ENCODE results near the gene BRINP2.

BRINP2 gene

DNA sequence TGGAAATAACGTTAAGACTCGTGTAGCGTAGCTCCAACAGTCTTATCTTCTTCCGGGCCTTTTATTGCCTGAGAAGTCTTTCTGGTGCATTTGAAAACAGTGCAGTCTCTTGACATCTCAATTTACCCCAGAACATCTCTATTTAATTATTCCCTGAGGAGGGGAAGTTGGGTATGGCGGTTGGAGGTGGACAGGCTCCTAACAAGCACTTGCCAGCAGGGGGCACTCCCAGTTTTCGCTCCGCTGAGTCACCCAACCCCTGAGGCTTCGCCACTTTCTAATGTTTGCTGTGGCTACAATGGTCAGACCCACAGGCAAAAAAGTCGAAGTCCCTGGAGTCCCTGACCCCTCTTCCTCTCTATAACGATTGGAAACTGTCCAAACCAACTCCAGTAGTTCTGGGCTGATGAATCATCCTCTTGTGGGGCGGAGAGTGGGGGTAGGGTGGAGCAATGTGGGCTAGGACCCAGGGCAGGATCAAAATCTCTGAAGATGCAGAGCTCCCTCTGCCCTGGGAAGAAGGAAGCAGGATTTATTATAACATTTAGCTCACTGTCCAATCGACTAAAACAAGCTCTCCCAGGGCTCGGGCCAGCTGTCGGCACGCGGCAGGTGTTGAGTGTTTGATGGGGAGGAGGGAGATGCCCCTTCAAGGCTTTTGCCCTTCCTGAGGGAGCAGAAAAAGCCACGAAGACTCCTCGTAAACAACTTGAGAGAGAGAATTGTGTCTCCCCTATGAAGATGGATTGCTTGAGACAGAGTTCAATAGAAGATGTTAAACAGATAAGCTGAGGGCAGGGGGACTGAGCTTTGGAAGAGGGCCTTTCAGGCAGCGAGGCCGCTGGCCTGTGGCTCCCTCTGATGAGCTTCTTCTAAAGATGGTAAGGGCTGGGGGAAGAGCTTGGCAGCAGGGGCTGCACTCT, 85.7 kb downstream of the BRINP2 start:
- Histone ChIP-seq H3K27ac (no peak overlapping the region), H3K4me3 (no peak overlapping the region)

DNA sequence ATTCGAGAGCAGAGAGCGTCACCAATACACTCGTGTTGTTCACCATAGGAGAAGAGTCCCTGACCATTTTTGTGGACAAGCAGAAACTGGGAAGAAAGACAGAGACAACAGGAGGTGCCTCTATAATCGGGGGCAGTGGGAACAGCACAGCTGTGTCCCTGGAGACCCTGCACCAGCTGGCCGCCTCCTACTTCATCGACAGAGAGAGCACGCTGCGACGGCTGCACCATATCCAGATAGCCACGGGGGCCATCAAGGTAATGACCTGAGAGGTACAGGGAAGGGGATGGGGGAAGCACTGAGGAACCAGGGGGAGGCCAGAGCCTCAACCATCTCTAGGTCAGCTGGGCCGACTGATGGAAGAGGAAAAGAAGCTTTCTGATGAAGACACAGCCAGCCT, 86.4 kb downstream of the BRINP2 start:
- Histone ChIP-seq H3K27ac (no peak overlapping the region), H3K4me3 (no peak overlapping the region)

DNA sequence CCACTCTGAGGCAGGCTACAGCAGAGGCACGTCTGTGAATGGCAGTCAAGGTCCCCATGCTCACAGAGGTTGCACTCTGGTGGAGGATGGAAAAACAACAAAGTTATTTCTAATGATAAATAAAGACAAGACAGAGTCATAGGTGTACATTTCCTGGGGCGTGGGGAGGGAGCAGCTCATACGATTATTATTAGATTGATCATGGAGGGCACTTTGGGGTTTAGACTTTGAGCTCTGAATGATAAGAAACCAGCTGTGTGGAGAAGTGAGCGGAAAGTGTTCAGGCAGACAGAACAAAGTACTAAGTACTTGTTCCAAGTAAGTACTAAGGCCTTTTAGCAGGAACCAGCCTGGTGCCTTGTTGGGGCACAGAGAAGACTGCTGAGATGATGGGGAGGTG, 86.8 kb downstream of the BRINP2 start:
- Histone ChIP-seq H3K4me3 (no peak overlapping the region), H3K27ac (no peak overlapping the region)

DNA sequence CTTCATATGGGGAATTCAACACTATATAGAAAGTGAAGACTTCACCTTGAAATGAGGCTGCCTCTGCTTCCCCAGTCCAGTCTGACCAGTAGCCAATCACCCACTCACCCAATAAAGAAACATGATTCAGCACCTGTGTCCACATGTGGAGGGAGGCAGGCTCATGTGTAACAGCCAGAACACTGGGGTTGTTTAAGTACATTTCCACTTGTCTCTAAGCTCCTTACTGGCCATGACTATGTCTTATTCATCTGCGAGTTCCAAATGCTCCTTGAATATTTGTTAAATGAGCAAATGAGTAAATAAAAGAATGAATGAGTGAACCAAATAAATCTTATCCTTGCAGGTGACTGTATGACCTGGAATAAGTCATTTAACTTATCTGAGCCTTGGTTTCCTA, 100.1 kb downstream of the BRINP2 start:
- Histone ChIP-seq H3K27ac (no peak overlapping the region), H3K4me3 (no peak overlapping the region)

DNA sequence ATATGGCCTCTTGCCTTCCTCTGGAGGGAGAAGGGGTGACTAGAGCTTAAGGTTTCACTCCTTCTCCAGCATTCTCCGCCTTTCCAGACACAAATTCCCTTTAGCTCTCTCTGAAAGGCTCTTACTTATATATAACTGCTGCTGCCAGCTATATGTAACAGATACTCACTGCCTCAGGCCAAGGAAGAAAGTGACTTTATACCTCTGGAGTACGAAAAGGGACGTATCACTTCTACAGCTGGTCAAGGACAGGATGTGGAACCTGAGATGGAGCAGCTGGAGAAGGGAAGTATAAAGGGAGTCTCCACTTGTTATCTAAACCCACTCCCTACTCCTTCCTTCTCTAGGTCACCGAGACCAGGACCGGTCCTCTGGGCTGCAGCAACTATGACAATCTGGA, 102.4 kb downstream of the BRINP2 start:
- Histone ChIP-seq H3K27ac (no peak overlapping the region), H3K4me3 (no peak overlapping the region)

DNA sequence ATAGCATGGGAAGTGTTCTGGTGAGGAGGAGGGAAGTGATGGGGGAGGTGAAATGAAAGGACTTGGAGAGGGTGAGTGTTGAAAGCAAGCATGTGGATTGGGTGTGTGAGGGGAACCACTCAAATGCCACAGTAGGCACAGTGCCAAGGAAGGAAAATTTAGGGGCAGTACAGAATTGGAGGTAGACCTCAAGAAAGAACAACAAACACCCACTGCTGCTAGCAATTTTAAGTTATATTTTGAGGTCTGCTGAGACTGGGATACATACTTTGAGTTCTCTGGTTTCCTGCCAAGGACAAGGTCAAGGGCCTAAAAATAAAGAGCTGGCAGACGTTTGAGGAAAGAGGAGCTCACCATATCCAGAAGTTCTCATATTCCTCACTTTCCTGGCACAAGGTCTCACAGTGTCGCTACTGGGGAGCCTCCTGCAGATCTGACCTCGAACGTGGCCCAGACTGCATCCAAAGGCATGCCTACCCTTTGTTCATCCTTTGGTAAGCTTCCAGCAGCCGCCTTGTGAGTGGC, 104.0 kb downstream of the BRINP2 start:
- Histone ChIP-seq H3K4me3 (no peak overlapping the region), H3K27ac (no peak overlapping the region)

DNA sequence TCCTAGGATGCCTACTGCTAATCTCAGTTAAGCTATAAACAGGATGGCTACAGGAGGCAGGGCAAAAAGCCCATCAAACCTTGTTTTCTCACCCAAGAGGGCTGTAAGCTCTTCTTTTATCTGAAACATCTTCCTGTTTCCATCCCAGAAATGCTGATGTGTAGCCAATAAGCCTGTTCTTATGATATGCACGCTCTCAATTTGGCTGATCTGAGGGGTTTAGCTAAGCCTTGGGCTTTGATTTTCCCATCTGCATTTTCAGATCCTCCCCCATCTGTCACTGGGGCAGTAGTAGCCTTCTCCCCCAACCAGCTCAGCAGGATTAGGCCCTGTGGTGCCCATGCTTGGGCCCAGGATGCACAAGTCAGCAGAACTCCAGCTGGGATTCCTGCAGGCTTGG, 105.0 kb downstream of the BRINP2 start:
- Histone ChIP-seq H3K4me3 (no peak overlapping the region), H3K27ac (no peak overlapping the region)

DNA sequence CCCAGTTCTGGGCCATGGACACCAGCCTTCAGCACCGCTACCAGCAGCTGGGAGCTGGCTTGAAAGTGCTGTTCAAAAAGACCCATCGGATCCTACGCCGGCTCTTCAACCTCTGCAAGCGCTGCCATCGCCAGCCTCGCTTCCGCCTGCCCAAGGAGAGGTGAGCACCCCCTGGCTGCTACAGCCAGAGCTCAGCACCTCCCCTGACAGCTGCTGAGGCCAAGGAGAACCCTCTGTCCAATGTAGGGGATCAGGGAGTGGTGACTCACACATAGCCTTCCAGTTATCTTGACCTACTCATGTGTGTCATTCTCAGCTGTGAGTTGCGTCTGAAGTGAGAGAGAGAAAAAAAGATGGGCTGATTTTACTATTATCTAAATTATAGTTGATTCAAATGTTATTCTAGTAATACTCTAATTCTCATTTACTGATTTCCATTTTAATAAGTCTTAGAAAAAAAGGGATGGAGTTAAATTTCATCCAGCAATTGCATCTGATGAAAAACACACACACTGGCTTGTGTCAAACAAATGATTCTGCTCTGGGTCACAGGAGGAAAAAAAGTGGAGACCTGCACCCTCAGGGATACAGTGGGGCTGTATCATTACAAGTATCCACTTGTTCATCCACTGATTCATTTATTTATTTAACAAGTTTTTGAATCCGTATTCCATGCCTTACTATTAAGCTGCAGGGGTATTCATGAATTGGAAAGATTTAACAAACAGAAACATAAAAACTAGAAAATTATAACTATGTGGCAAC, 108.0 kb downstream of the BRINP2 start:
- no peak overlapping the region for H3K4me3 ChIP-seq
- H3K27ac ChIP-seq, result no peak overlapping the region

DNA sequence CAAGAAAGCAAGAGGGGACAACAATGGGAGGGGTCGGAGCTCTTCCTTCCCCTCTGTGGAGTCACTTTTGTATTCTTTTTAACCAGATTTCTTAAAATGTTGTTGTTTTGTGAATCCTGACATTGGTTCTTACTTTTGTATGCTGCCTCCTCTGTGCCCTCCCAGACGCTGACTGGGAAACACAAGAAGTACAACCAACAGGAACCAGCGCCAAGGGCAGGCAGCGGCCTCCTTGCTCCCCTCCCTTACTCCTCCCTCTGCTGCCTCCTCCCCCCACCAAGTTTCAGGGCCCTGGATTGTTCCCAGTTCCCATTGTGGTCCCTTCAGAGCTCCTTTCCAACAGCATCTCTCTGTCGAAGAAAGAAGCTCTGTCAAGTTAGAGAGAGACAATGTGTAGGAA, 111.1 kb downstream of the BRINP2 start:
- Histone ChIP-seq H3K27ac (no peak overlapping the region), H3K4me3 (no peak overlapping the region)

DNA sequence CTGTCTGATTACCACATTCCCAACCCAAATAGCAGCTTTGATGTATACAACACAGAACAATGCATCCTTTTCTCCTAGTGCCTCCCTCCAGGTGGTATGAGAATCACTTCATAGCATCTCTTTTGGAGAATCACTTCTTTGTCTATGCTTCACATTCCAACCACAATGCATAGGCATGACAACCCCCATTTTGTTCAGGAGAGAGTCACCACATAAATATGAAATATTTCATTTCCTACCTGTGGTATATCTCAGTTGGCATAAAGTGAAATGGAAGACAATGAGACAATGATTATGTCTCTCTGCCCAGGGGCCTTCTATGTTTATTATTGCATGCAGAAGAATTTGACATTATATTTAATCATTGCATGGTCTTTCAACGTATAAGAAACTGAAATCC, 112.2 kb downstream of the BRINP2 start:
- Histone ChIP-seq H3K4me3 (no peak overlapping the region), H3K27ac (no peak overlapping the region)

DNA sequence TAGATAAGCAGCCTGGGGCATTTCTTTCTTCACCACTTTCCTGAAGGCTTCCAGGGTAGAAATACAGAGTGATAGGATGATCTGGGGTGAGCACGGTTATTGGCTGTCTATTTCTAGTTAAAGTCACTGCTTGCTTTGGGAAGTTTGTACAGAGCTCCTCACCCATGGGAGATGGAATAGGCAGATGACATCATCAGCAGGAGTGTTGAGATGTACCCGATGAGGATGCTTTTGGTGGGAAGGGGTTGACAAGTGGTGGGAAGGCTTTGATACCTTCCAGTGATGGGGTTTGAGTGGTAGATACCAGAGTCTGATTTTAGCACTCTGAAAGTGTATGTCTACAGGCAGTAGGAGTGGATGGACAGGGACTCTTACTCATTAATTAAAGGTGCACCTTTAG, 112.6 kb downstream of the BRINP2 start:
- no peak overlapping the region for H3K27ac ChIP-seq
- no peak overlapping the region for H3K4me3 ChIP-seq

DNA sequence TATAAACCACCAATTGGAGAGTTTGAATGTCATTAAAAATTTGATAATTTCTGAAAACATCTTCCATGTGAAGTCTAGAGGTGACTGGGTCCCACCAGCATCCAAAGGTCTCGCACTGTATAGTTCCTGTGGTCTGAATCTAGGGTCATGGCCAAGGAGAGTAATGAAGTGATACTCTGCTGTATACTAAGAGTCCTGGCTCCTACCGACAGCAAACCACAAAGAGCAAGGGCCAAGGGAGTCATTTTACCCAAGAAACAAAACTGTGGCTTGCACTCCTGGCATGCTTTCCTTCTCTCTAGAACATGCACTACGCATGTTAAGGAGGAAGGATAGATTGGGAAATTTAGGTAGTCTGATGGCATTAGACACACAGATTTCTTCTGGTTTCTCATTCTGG, 115.6 kb downstream of the BRINP2 start:
- H3K27ac ChIP-seq, result no peak overlapping the region
- no peak overlapping the region for H3K4me3 ChIP-seq

DNA sequence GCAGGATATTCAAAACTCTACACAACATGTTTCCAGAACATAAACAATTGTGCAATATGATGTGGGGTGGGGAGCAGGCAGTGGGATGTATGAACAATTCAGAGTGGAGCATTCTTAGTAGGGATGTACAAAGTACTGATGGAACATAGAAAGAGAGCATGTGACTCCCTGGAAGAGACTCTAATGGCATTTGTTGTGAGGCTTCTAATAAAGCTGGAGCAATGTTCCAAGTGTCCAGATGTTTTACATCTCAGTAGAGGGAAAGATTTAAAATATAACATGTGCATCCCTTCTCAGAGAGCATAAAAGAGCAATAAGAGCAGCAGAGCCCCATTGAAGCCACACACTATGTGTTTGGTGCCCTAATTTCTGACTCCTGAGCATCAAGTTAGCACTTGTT, 116.5 kb downstream of the BRINP2 start:
- Histone ChIP-seq H3K27ac (no peak overlapping the region), H3K4me3 (no peak overlapping the region)

DNA sequence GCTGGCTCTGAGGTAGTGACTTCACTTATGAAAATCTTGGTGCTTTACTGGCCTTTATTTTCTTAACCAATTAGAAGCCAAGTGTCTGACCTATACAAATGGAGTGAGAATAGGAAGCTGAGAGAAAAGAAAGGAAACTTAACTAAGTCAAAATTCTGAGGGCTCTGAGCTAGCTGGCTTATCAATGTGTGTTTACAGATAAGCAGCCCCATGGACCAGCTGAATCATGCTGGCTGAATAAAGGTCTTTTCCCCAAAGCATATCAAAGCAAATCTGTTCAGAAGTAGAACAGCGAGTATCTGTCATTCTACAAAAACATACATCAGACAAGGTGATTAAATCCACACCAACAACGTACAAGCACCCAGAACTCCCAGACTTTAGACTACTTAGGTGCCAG, 117.2 kb downstream of the BRINP2 start:
- Histone ChIP-seq H3K27ac (no peak overlapping the region), H3K4me3 (no peak overlapping the region)

DNA sequence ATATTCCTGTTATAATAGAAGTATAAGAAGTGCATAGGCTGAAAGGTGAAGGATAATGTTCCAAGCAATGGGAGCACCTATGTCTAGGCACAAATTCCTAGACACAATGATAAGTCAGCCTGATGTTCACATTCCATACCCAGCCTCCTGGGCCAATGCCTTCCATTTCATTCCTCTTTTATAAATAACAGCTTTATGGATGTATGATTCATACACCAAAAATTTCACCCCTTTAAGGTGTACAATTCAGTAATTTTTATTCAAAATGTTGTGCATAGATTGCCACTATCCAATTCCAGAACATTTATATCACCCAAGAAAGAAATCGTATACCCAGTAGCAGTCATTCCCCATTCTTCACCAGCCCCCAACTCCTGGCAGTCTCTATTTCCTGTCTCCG, 118.8 kb downstream of the BRINP2 start:
- H3K27ac ChIP-seq, result no peak overlapping the region
- H3K4me3 ChIP-seq, result no peak overlapping the region

DNA sequence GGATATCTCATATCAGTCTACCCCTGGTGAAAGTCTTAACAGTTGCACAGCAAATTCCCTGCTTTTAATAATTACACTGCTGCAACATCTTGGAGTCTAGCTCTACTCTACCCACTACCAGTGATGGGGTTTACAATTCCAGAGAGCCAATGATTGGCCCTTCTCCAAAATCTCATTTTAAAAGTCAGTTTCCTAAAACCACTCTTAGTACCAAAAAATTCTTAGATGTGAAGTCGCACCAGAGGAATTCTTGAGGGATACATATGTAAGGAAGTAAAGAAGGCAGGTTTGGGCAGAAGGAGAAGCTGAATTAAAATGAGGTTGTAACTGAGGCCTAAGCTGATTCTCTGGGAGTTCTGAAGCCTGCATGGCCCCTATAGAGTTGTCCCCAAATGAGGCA, 129.7 kb downstream of the BRINP2 start:
- no peak overlapping the region for H3K4me3 ChIP-seq

DNA sequence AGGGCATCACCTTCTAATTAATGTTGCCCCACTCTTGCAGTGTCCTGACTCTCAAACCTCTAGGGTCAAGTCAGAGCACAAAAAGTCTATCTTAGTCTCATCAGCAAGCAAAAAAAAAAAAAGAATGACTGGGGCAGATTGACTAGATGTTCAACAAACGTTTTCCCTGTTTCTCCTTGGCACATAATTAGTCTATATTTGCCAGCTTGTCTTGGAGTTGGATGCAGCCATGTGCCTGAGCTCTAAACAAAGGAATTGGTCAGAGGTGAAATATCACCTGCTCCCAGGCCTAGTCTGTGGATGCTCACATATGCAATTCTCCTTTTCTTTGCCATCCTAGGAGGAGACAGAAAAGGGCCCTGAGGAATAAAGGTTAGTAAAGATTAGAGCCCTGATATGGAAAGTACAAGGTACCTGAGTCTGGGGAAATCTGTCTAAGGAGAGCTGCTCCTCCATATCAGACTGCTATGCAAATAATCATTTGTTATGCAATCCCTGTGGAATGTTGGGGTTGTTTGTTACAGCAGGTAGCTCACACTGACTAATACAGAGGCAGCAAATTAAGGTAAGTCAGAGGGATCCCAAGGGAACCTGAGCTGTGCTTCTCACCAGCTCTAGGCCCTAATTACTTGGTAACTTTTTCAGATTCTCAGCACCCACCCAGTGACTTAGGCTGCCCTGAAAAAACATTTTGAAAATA, 130.8 kb downstream of the BRINP2 start:
- no peak overlapping the region for H3K4me3 ChIP-seq
- H3K27ac ChIP-seq, result no peak overlapping the region

More for the DNA sequence above, 129.7 kb downstream of the BRINP2 start:
- H3K27ac ChIP-seq, result no peak overlapping the region

DNA sequence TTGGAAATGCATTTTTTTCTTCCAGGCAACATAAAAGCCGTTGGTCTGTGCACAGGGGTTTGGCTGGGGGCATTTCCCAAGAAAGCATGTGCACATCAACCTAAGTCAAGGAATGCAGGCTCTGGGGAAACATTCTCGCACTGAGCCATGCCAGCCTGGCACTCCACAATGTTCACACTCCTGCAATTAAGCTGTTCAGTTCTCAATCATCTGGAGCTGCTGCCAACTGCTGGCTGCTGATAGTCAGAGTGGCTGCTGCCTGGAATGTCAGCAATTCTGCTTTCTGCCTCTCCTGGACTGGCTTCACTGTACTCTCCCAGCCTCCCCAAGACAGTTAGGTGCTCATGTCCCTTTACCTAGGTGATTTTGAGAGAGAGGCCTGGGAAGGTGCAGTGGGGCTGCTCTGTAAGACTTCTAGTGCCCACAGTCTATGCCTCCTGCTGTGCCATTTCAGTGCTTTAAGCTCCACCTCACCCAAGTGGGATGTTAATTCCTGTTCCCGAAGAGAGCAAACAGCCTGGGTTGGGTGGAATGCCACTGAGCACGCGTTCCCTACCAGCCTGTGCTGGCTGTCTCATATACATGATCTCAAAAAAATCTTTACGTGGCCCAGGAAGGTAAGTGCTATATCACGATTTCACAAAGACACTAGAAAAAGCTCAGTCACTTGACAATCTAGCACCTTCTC, 131.7 kb downstream of the BRINP2 start:
- Histone ChIP-seq H3K27ac (no peak overlapping the region), H3K4me3 (no peak overlapping the region)

DNA sequence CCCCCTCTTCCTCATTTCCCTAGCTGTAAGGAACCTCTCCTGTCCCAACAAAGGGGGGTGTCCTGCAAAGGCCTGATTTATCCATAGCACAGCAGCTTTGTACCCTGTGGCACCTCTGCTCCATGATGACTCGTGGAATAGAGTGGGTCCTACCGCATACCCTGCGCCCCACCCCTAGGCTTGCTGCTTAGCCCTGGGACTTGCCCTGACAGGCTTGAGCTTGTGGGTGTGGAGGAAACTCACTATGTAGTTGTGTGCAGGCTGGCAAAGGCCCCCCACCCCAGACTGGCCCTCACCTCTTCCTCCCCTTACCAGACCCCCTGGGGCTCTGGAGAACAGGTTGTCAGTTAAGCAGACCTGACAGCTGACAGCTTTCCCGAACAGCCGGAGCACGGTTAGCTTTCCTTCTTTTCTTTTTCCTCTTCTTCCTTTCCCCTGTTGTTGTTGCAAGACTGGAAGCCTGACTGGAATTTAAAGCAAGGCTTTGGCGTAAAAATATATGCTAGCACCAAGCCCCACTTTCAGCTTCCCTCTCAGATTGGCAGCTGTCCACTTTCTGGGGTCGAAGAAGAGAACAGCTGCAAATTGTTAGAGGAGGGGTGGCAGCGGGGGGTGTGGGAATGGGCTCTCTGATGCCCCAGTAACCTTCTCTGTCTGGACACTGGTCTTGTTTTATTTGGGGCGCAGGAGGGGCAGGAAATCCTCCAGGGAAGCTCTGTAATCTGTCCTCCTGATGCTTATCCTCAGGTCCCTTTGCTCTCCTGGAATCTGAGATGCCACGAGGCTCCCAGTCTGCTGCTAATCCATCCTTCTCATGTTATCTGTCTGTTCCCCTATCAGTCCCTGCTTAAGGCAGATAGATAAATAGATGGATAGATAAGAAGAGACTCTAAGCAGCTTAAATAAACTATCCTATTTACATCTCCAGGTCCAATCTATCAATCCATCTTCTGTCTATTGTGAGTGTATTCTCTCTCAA, 134.6 kb downstream of the BRINP2 start:
- no peak overlapping the region for H3K27ac ChIP-seq
- H3K4me3 ChIP-seq, result no peak overlapping the region

Data from skin epidermis (tissue), 12 donors.